ENCODE measurements around the gene DBF4B.

The DBF4B gene

GRCh38 chr17:44761932-44762810 lies 53.7 kb downstream of the DBF4B start:
- no peak for DNase-seq

- no peak for DNase-seq
Measured at GRCh38 chr17:44763170-44763569, 54.7 kb downstream of the DBF4B start.

- no peak for DNase-seq
Measured at GRCh38 chr17:44765965-44766364, 57.5 kb downstream of the DBF4B start.

- DNase-seq, result no peak
Measured at GRCh38 chr17:44766409-44767038, 58.1 kb downstream of the DBF4B start.

- DNase-seq, result no peak
Measured at GRCh38 chr17:44767493-44767892, 59.0 kb downstream of the DBF4B start.

GRCh38 chr17:44768505-44769142 lies 60.2 kb downstream of the DBF4B start:
- no peak for DNase-seq

GRCh38 chr17:44769230-44769629 lies 60.8 kb downstream of the DBF4B start:
- DNase-seq, result no peak

GRCh38 chr17:44769647-44770084 lies 61.2 kb downstream of the DBF4B start:
- no peak for DNase-seq

- DNase-seq, result no peak
Measured at GRCh38 chr17:44770166-44770925, 61.9 kb downstream of the DBF4B start.

- DNase-seq, result no peak
Measured at GRCh38 chr17:44772308-44773045, 64.0 kb downstream of the DBF4B start.

- no peak for DNase-seq
Measured at GRCh38 chr17:44773140-44773539, 64.7 kb downstream of the DBF4B start.

GRCh38 chr17:44774271-44775135 lies 66.0 kb downstream of the DBF4B start:
- peak; percentile 81 for DNase-seq

GRCh38 chr17:44775136-44775837 lies 66.8 kb downstream of the DBF4B start:
- peak; percentile 99 for DNase-seq

- DNase-seq, result no peak
Measured at GRCh38 chr17:44775838-44776621, 67.6 kb downstream of the DBF4B start.

GRCh38 chr17:44776628-44777393 lies 68.3 kb downstream of the DBF4B start:
- DNase-seq, result no peak

GRCh38 chr17:44777394-44778348 lies 69.2 kb downstream of the DBF4B start:
- DNase-seq, result no peak

- no peak for DNase-seq
Measured at GRCh38 chr17:44778656-44779210, 70.3 kb downstream of the DBF4B start.

Data from NCI-H774 (cell line).